ENCODE data around the gene WARS2. TPM values are rescaled to one million over a fixed set of nuclear protein-coding genes. Genes with fewer than 3 reads are reported as not detected.
"Not testable (repeated sequence)": the region's sequence is repeated elsewhere in the genome, so short reads cannot be mapped to it uniquely, and the experiment has no call there.

Gene WARS2
- total RNA-seq, 1 experiment from 2014 or later = 18.1 TPM

- H3K27me3 ChIP-seq (ENCODE audit: low read length) = no peaks in the 10 kb centered on the region
- no peak for DNase-seq
- H3K4me3 ChIP-seq (ENCODE audit: low read length) = no peak overlapping the region
- POLR2A ChIA-PET (ENCODE audit: unreplicated experiment) = no interaction called here
- ATAC-seq = no peak
- CTCF ChIA-PET = no interaction called here
- H4K20me1 ChIP-seq (ENCODE audit: low read length) = no peaks in the 10 kb centered on the region
- TF ChIP-seq EZH2 (IDR thresholded peaks at IDR 0.05; ENCODE audit: low read length, unreplicated experiment) (no peak), CTCF (conservative IDR thresholded peaks at IDR 0.05; ENCODE audit: low read depth, low read length) (no peak), EZH2phosphoT487 (IDR thresholded peaks at IDR 0.05; ENCODE audit: borderline replicate concordance, low read length) (no peak)
- no peaks in the 10 kb centered on the region for H3K9me2 ChIP-seq (replicated peaks; ENCODE audit: low read length)
- H2AFZ ChIP-seq (ENCODE audit: low read length) = no peak overlapping the region
- BruUV-seq (replicated peaks) = no TSS peak
- intact Hi-C loops (cut with micrococcal nuclease) = no loop called here
- H3K4me1 ChIP-seq (ENCODE audit: insufficient read depth, low read length) = no peaks in the 10 kb centered on the region
- no peak overlapping the region for H3K4me2 ChIP-seq (ENCODE audit: low read length)
- H3K79me2 ChIP-seq (ENCODE audit: low read length) = no peaks in the 10 kb centered on the region
- H3K9ac ChIP-seq (ENCODE audit: low read length) = no peak overlapping the region
- H3K27ac ChIP-seq (ENCODE audit: low read length) = no peak overlapping the region
- H3K36me3 ChIP-seq (ENCODE audit: low read depth, low read length) = peaks cover 16% of the 10 kb centered on the region; the same call in 1 of the 2 replicates
- no peaks in the 10 kb centered on the region for H3K9me3 ChIP-seq (ENCODE audit: low read length)
- H3F3A ChIP-seq (ENCODE audit: low read length, unreplicated experiment) = no peaks in the 10 kb centered on the region
Observed at GRCh38 chr1:119159111-119159510, 18.7 kb upstream of the WARS2 start.

GRCh38 chr1:119156761-119157160 is 16.3 kb upstream of the WARS2 start:
- H3K27ac ChIP-seq (ENCODE audit: low read length); DNase-seq; H3K9ac ChIP-seq (ENCODE audit: low read length); H3K79me2 ChIP-seq (ENCODE audit: low read length); H4K20me1 ChIP-seq (ENCODE audit: low read length); ATAC-seq; H3K4me2 ChIP-seq (ENCODE audit: low read length); H3F3A ChIP-seq (ENCODE audit: low read length, unreplicated experiment); H3K27me3 ChIP-seq (ENCODE audit: low read length); H3K4me1 ChIP-seq (ENCODE audit: insufficient read depth, low read length); H2AFZ ChIP-seq (ENCODE audit: low read length); BruUV-seq (replicated peaks); H3K9me2 ChIP-seq (replicated peaks; ENCODE audit: low read length); H3K4me3 ChIP-seq (ENCODE audit: low read length); H3K9me3 ChIP-seq (ENCODE audit: low read length); intact Hi-C loops (cut with micrococcal nuclease); POLR2A ChIA-PET (ENCODE audit: unreplicated experiment); CTCF ChIA-PET: not testable (repeated sequence)
- H3K36me3 ChIP-seq (ENCODE audit: low read depth, low read length) = peaks cover 16% of the 10 kb centered on the region; the same call in 1 of the 2 replicates

- H2AFZ ChIP-seq (ENCODE audit: low read length); BruUV-seq (replicated peaks); H3K9me3 ChIP-seq (ENCODE audit: low read length); H3K4me1 ChIP-seq (ENCODE audit: insufficient read depth, low read length); intact Hi-C loops (cut with micrococcal nuclease); CTCF ChIA-PET; H3K9ac ChIP-seq (ENCODE audit: low read length); H3K27me3 ChIP-seq (ENCODE audit: low read length); H3K4me3 ChIP-seq (ENCODE audit: low read length); H4K20me1 ChIP-seq (ENCODE audit: low read length); H3K79me2 ChIP-seq (ENCODE audit: low read length); H3K4me2 ChIP-seq (ENCODE audit: low read length); H3F3A ChIP-seq (ENCODE audit: low read length, unreplicated experiment); DNase-seq; H3K9me2 ChIP-seq (replicated peaks; ENCODE audit: low read length); H3K27ac ChIP-seq (ENCODE audit: low read length); ATAC-seq: not testable (repeated sequence)
- POLR2A ChIA-PET (ENCODE audit: unreplicated experiment) = interaction anchor here (0.6 kb wide), 1 partner anchor 29 kb away, joined by 3 read pairs; no protein-coding TSS in a partner anchor
- H3K36me3 ChIP-seq (ENCODE audit: low read depth, low read length) = peaks cover 16% of the 10 kb centered on the region; the same call in 1 of the 2 replicates
Observed at GRCh38 chr1:119155069-119155468, 14.6 kb upstream of the WARS2 start.

GRCh38 chr1:119150150-119150549 is 9.7 kb upstream of the WARS2 start:
- no peaks in the 10 kb centered on the region for H3K9me2 ChIP-seq (replicated peaks; ENCODE audit: low read length)
- no peak for ATAC-seq
- DNase-seq = no peak
- ChIA-PET POLR2A (ENCODE audit: unreplicated experiment) (no interaction called here), CTCF (no interaction called here)
- H3K27me3 ChIP-seq (ENCODE audit: low read length) = no peaks in the 10 kb centered on the region
- no peaks in the 10 kb centered on the region for H3K79me2 ChIP-seq (ENCODE audit: low read length)
- no peaks in the 10 kb centered on the region for H3F3A ChIP-seq (ENCODE audit: low read length, unreplicated experiment)
- TF ChIP-seq CTCF (conservative IDR thresholded peaks at IDR 0.05; ENCODE audit: low read depth, low read length) = no peak
- no peak overlapping the region for H3K4me3 ChIP-seq (ENCODE audit: low read length)
- no peak overlapping the region for H3K4me2 ChIP-seq (ENCODE audit: low read length)
- intact Hi-C loops (cut with micrococcal nuclease) = no loop called here
- no peaks in the 10 kb centered on the region for H4K20me1 ChIP-seq (ENCODE audit: low read length)
- H3K9me3 ChIP-seq (ENCODE audit: low read length) = no peaks in the 10 kb centered on the region
- no peaks in the 10 kb centered on the region for H3K4me1 ChIP-seq (ENCODE audit: insufficient read depth, low read length)
- no peak overlapping the region for H3K27ac ChIP-seq (ENCODE audit: low read length)
- no TSS peak for BruUV-seq (replicated peaks)
- no peak overlapping the region for H2AFZ ChIP-seq (ENCODE audit: low read length)
- H3K9ac ChIP-seq (ENCODE audit: low read length) = no peak overlapping the region
- peaks cover 9% of the 10 kb centered on the region; the same call in 1 of the 2 replicates for H3K36me3 ChIP-seq (ENCODE audit: low read depth, low read length)

Measured in PC-3 (cell line).